Caco-2 (cell line): ENCODE data around the gene LRRC55. TPM values are rescaled to one million over a fixed set of nuclear protein-coding genes. Genes with fewer than 3 reads are reported as not detected.

Experiments
- BruUV-seq: library from RNA; stranded (reverse); fragments of 400-500 nt; replicated peaks from 2 replicates; lab custom pipeline; 2021; lab: Mats Ljungman, UMichigan
- CTCF ChIA-PET: fragments of 300-600 bp; sonication (Branson Sonifier 250); formaldehyde crosslinking; loops from one replicate; lab custom pipeline; 2022; ENCODE audit warnings: antibody characterized with exemption; lab: Charles Lee
- POLR2A ChIA-PET: fragments of 300-600 bp; sonication (Branson Sonifier 250); formaldehyde crosslinking; loops from one replicate; lab custom pipeline; 2022; ENCODE audit warnings: antibody characterized with exemption; lab: Charles Lee
- DNase-seq, 2 experiments: peaks; one replicate each; pipeline versions ENCODE4 v3.0.0 to v3.0.0-alpha.2; 2020 to 2022
- H3K27me3 ChIP-seq: replicated peaks from 2 replicates; pipeline ENCODE4 v1.6.0; 2011; ENCODE audit warnings: low read length; ENCODE audit not compliant: control insufficient read depth, insufficient read depth
- H3K36me3 ChIP-seq: 2 replicates; pipeline ENCODE4 v1.5.1; 2011; ENCODE audit warnings: low read length; ENCODE audit not compliant: control insufficient read depth, insufficient read depth
- H3K4me1 ChIP-seq: fragments of 250-450 bp; sonication (Bioruptor Pico); 2 replicates; pipeline ENCODE4 v1.5.1; 2020; ENCODE audit warnings: mild to moderate bottlenecking
- H3K4me3 ChIP-seq: 2 replicates; pipeline ENCODE4 v1.5.1; 2011; ENCODE audit warnings: low read depth, mild to moderate bottlenecking, control low read depth, low read length
- H3K9me3 ChIP-seq: fragments of 250-450 bp; sonication (Bioruptor Pico); 2 replicates; pipeline ENCODE4 v1.5.1; 2020; ENCODE audit warnings: mild to moderate bottlenecking, moderate library complexity
- H3K27ac Mint-ChIP-seq: one replicate; pipeline ENCODE4 v1.8.0; 2022; ENCODE audit warnings: mixed read lengths; ENCODE audit not compliant: unreplicated experiment
- H3K27me3 Mint-ChIP-seq: one replicate; pipeline ENCODE4 v1.8.0; 2022; ENCODE audit warnings: mixed read lengths; ENCODE audit not compliant: insufficient read depth, unreplicated experiment
- H3K36me3 Mint-ChIP-seq: one replicate; pipeline ENCODE4 v1.8.0; 2022; ENCODE audit warnings: mild to moderate bottlenecking, mixed read lengths; ENCODE audit not compliant: insufficient read depth, unreplicated experiment
- H3K4me1 Mint-ChIP-seq: one replicate; pipeline ENCODE4 v1.8.0; 2022; ENCODE audit warnings: low read depth, mixed read lengths; ENCODE audit not compliant: unreplicated experiment
- H3K4me3 Mint-ChIP-seq: one replicate; pipeline ENCODE4 v1.8.0; 2022; ENCODE audit warnings: mild to moderate bottlenecking, moderate library complexity, mixed read lengths; ENCODE audit not compliant: unreplicated experiment
- H3K9me3 Mint-ChIP-seq: one replicate; pipeline ENCODE4 v1.8.0; 2022; ENCODE audit warnings: mixed read lengths; ENCODE audit not compliant: unreplicated experiment
- CTCF ChIP-seq, 2 experiments: fragments of 200-600 bp in 1 of 2; IDR thresholded peaks; 1 replicate in 1 of 2; 2 replicates in 1 of 2; pipeline versions ENCODE4 v1.5.1 to v1.8.0; 2011 to 2022; ENCODE audit warnings: antibody characterized with exemption in 1 of 2, control low read depth in 1 of 2, inconsistent platforms in 1 of 2, low read depth in 1 of 2, low read length in 1 of 2, mild to moderate bottlenecking in 1 of 2, moderate library complexity in 1 of 2; ENCODE audit not compliant: insufficient read depth in 1 of 2, severe bottlenecking in 1 of 2, unreplicated experiment in 1 of 2
- intact Hi-C: fragments of 100-400 bp; cut with micrococcal nuclease; formaldehyde crosslinking; loops from one replicate; pipeline ENCODE4 v1.10.0; 2022; ENCODE audit not compliant: unreplicated experiment
- total RNA-seq: library from RNA; stranded (reverse); gene quantifications from 2 replicates; pipeline ENCODE4 v1.2.3, GENCODE V29; 2022

Gene LRRC55
- total RNA-seq, 1 experiment from 2014 or later: not detected

DNA sequence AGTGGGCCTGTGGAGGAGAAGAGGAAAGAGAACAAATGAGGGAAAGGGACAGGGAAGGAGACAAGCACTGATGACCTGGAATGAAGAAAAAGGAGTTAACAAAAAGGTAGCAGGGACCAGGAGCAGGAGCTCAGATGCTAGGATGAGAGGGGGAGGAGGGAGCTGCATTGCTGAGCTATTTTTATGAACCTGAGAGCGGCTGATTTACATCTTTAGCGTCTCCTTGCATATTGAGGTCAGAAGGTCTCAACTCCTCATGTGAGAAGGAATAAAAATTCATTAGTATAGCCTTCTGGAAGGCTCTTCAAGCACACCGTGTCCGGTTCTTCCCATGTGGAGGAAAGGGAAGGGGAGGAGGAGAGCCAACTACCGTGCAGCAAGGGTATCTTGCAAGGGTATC is 33.1 kb upstream of the LRRC55 start:
- BruUV-seq: no TSS peak
- no peaks in the 10 kb centered on the region for H3K36me3 ChIP-seq
- H3K4me3 ChIP-seq: no peak overlapping the region
- peaks cover 2% of the 10 kb centered on the region; the same call in 1 of the 2 replicates for H3K27me3 ChIP-seq
- Mint-ChIP-seq H3K36me3 (no peaks in the 10 kb centered on the region), H3K27me3 (peaks cover 21% of the 10 kb centered on the region), H3K4me1 (no peaks in the 10 kb centered on the region), H3K4me3 (no peak overlapping the region), H3K27ac (no peak overlapping the region), H3K9me3 (no peaks in the 10 kb centered on the region)
- H3K9me3 ChIP-seq: no peaks in the 10 kb centered on the region
- peaks cover 6% of the 10 kb centered on the region; the same call in 1 of the 2 replicates for H3K4me1 ChIP-seq
- TF ChIP-seq CTCF (IDR thresholded peaks at IDR 0.05; ENCODE audit: insufficient read depth in 1 of 2, low read depth in 1 of 2, low read length in 1 of 2, severe bottlenecking in 1 of 2, unreplicated experiment in 1 of 2): no peak
- POLR2A ChIA-PET: no interaction called here
- intact Hi-C loops: no loop called here
- no peak for DNase-seq
- CTCF ChIA-PET: no interaction called here

GRCh38 chr11:57150454-57150917 is 31.3 kb upstream of the LRRC55 start:
- Mint-ChIP-seq H3K27ac (no peak overlapping the region), H3K9me3 (no peaks in the 10 kb centered on the region), H3K36me3 (no peaks in the 10 kb centered on the region), H3K4me1 (no peaks in the 10 kb centered on the region), H3K27me3 (peaks cover 26% of the 10 kb centered on the region), H3K4me3 (no peak overlapping the region)
- ChIA-PET POLR2A (no interaction called here), CTCF (no interaction called here)
- no peak overlapping the region for H3K4me3 ChIP-seq
- no peak for DNase-seq
- 0 out of 2 replicates have a peak, but pooled peaks cover 6% of the 10 kb centered on the region for H3K4me1 ChIP-seq
- BruUV-seq: no TSS peak
- intact Hi-C loops: loop anchor here (2.0 kb wide), 1 partner anchor 16 kb away; no protein-coding TSS in a partner anchor
- peaks cover 2% of the 10 kb centered on the region; the same call in 1 of the 2 replicates for H3K27me3 ChIP-seq
- H3K9me3 ChIP-seq: no peaks in the 10 kb centered on the region
- H3K36me3 ChIP-seq: no peaks in the 10 kb centered on the region
- TF ChIP-seq CTCF (IDR thresholded peaks at IDR 0.05; ENCODE audit: insufficient read depth in 1 of 2, low read depth in 1 of 2, low read length in 1 of 2, severe bottlenecking in 1 of 2, unreplicated experiment in 1 of 2): no peak

GRCh38 chr11:57152134-57152533 is 29.6 kb upstream of the LRRC55 start:
- Mint-ChIP-seq H3K9me3 (no peaks in the 10 kb centered on the region), H3K27ac (no peak overlapping the region), H3K4me3 (no peak overlapping the region), H3K36me3 (no peaks in the 10 kb centered on the region), H3K4me1 (no peaks in the 10 kb centered on the region), H3K27me3 (peaks cover 31% of the 10 kb centered on the region)
- 0 out of 2 replicates have a peak, but pooled peaks cover 6% of the 10 kb centered on the region for H3K4me1 ChIP-seq
- no peak for TF ChIP-seq CTCF (IDR thresholded peaks at IDR 0.05; ENCODE audit: insufficient read depth in 1 of 2, low read depth in 1 of 2, low read length in 1 of 2, severe bottlenecking in 1 of 2, unreplicated experiment in 1 of 2)
- CTCF ChIA-PET: no interaction called here
- BruUV-seq: no TSS peak
- peaks cover 2% of the 10 kb centered on the region; the same call in 1 of the 2 replicates for H3K27me3 ChIP-seq
- H3K4me3 ChIP-seq: no peak overlapping the region
- H3K36me3 ChIP-seq: no peaks in the 10 kb centered on the region
- no peaks in the 10 kb centered on the region for H3K9me3 ChIP-seq
- DNase-seq: no peak
- intact Hi-C loops: no loop called here
- POLR2A ChIA-PET: no interaction called here
